MM.1S (cell line): ENCODE measurements around the gene NRN1.

Source experiments
- DNase-seq: peaks from one replicate; pipeline ENCODE4 v3.0.0-alpha.2; 2015
- H2AFZ ChIP-seq: fragments of 300-600 bp; sonication (generic); 2 replicates; pipeline ENCODE4 v1.6.0; 2016; ENCODE audit warnings: antibody characterized with exemption, low read length
- H3F3A ChIP-seq: fragments of 300-600 bp; sonication (generic); 2 replicates; pipeline ENCODE4 v1.6.1; 2016; ENCODE audit warnings: mild to moderate bottlenecking, antibody characterized with exemption, low read length, moderate library complexity, mixed read lengths; ENCODE audit not compliant: insufficient read depth
- H3K27ac ChIP-seq: fragments of 300-600 bp; sonication (generic); 2 replicates; pipeline ENCODE4 v1.5.1; 2016; ENCODE audit warnings: mild to moderate bottlenecking, low read length
- H3K27me3 ChIP-seq: fragments of 300-600 bp; sonication (generic); replicated peaks from 2 replicates; pipeline ENCODE4 v1.6.0; 2016; ENCODE audit warnings: low read length; ENCODE audit not compliant: insufficient read depth
- H3K36me3 ChIP-seq: fragments of 300-600 bp; sonication (generic); replicated peaks from 2 replicates; pipeline ENCODE4 v1.6.1; 2016; ENCODE audit warnings: mild to moderate bottlenecking, low read length, mixed read lengths; ENCODE audit not compliant: insufficient read depth
- H3K4me1 ChIP-seq: fragments of 300-600 bp; sonication (generic); 2 replicates; pipeline ENCODE4 v1.6.1; 2016; ENCODE audit warnings: low read length, mixed read lengths
- H3K4me2 ChIP-seq: fragments of 300-600 bp; sonication (generic); 2 replicates; pipeline ENCODE4 v1.6.0; 2016; ENCODE audit warnings: low read depth, low read length
- H3K4me3 ChIP-seq: fragments of 300-600 bp; sonication (generic); 2 replicates; pipeline ENCODE4 v1.5.1; 2016; ENCODE audit warnings: low read length, mixed read lengths
- H3K79me2 ChIP-seq: fragments of 300-600 bp; sonication (generic); 2 replicates; pipeline ENCODE4 v1.6.1; 2016; ENCODE audit warnings: mixed run types, low read length, mixed read lengths
- H3K9ac ChIP-seq: fragments of 300-600 bp; sonication (generic); 2 replicates; pipeline ENCODE4 v1.6.1; 2016; ENCODE audit warnings: low read length, mixed read lengths
- H3K9me2 ChIP-seq: fragments of 300-600 bp; sonication (generic); replicated peaks from 2 replicates; pipeline ENCODE4 v1.6.1; 2016; ENCODE audit warnings: mild to moderate bottlenecking, low read length, mixed read lengths; ENCODE audit not compliant: insufficient read depth
- H3K9me3 ChIP-seq: fragments of 300-600 bp; sonication (generic); replicated peaks from 2 replicates; pipeline ENCODE4 v1.6.1; 2016; ENCODE audit warnings: mild to moderate bottlenecking, low read length, mixed read lengths; ENCODE audit not compliant: insufficient read depth
- H4K20me1 ChIP-seq: fragments of 300-600 bp; sonication (generic); 2 replicates; pipeline ENCODE4 v1.6.1; 2016; ENCODE audit warnings: mild to moderate bottlenecking, low read length, moderate library complexity, mixed read lengths; ENCODE audit not compliant: insufficient read depth
- CTCF ChIP-seq: fragments of 300-600 bp; sonication (generic); IDR thresholded peaks from 2 replicates; pipeline ENCODE4 v1.5.1; 2016; ENCODE audit warnings: antibody characterized with exemption, low read length, mixed read lengths
- EZH2 ChIP-seq: fragments of 300-600 bp; sonication (generic); optimal IDR thresholded peaks from 2 replicates; pipeline ENCODE3; 2017; ENCODE audit warnings: low read depth, mild to moderate bottlenecking, antibody characterized with exemption, low read length, mixed read lengths
- EZH2phosphoT487 ChIP-seq: fragments of 300-600 bp; sonication (generic); IDR thresholded peaks from 2 replicates; pipeline ENCODE4 v1.6.1; 2018; ENCODE audit warnings: antibody characterized with exemption, low read length

Gene NRN1

GRCh38 chr6:6008648-6009421, 2.1 kb upstream of the NRN1 start:
- Histone ChIP-seq H3F3A (peaks cover 29% of the 10 kb centered on the region), H3K4me3 (peak overlapping the region; percentile 85), H2AFZ (peak overlapping the region; percentile 77), H3K27ac (peak overlapping the region; percentile 50; the same call in 1 of the 2 replicates), H3K9me3 (no peaks in the 10 kb centered on the region), H3K27me3 (peaks cover 17% of the 10 kb centered on the region), H3K9ac (peak overlapping the region; percentile 41), H3K4me2 (peak overlapping the region; percentile 98), H3K4me1 (peaks cover 10% of the 10 kb centered on the region), H4K20me1 (no peaks in the 10 kb centered on the region), H3K9me2 (no peaks in the 10 kb centered on the region), H3K36me3 (no peaks in the 10 kb centered on the region), H3K79me2 (no peaks in the 10 kb centered on the region)
- DNase-seq: peak; percentile 86
- TF ChIP-seq CTCF (no peak), EZH2phosphoT487 (no peak), EZH2 (no peak)

GRCh38 chr6:6008089-6008647, 1.4 kb upstream of the NRN1 start:
- peaks cover 29% of the 10 kb centered on the region for H3F3A ChIP-seq
- peaks cover 17% of the 10 kb centered on the region for H3K27me3 ChIP-seq
- peak overlapping the region; percentile 77 for H2AFZ ChIP-seq
- peak overlapping the region; percentile 98 for H3K4me2 ChIP-seq
- peak overlapping the region; percentile 41; the same call in 1 of the 2 replicates for H3K9ac ChIP-seq
- no peaks in the 10 kb centered on the region for H3K79me2 ChIP-seq
- DNase-seq: no peak
- H3K27ac ChIP-seq: peak overlapping the region; percentile 50; the same call in 1 of the 2 replicates
- no peaks in the 10 kb centered on the region for H3K36me3 ChIP-seq
- H3K4me1 ChIP-seq: peaks cover 10% of the 10 kb centered on the region
- no peaks in the 10 kb centered on the region for H3K9me3 ChIP-seq
- no peaks in the 10 kb centered on the region for H4K20me1 ChIP-seq
- no peaks in the 10 kb centered on the region for H3K9me2 ChIP-seq
- no peak for TF ChIP-seq EZH2phosphoT487
- TF ChIP-seq CTCF: no peak
- no peak for TF ChIP-seq EZH2
- peak overlapping the region; percentile 85 for H3K4me3 ChIP-seq

GRCh38 chr6:6007366-6008088, 802 bp upstream of the NRN1 start:
- H3K27ac ChIP-seq: peak overlapping the region; percentile 50; the same call in 1 of the 2 replicates
- peaks cover 17% of the 10 kb centered on the region for H3K27me3 ChIP-seq
- peaks cover 10% of the 10 kb centered on the region for H3K4me1 ChIP-seq
- H3K79me2 ChIP-seq: 0 out of 2 replicates have a peak, but pooled peaks cover 4% of the 10 kb centered on the region
- no peaks in the 10 kb centered on the region for H3K9me3 ChIP-seq
- H3K36me3 ChIP-seq: no peaks in the 10 kb centered on the region
- H3K4me2 ChIP-seq: peak overlapping the region; percentile 98
- peak overlapping the region; percentile 85 for H3K4me3 ChIP-seq
- peak overlapping the region; percentile 41; the same call in 1 of the 2 replicates for H3K9ac ChIP-seq
- no peaks in the 10 kb centered on the region for H3K9me2 ChIP-seq
- H4K20me1 ChIP-seq: no peaks in the 10 kb centered on the region
- H2AFZ ChIP-seq: peak overlapping the region; percentile 77
- peak; percentile 73 for TF ChIP-seq CTCF
- no peak for TF ChIP-seq EZH2phosphoT487
- peaks cover 29% of the 10 kb centered on the region for H3F3A ChIP-seq
- peak; percentile 83 for DNase-seq
